Ishikawa (cell line): ENCODE measurements around the gene RAD51B.

Experiments used
- CREB1 ChIP-seq: IDR thresholded peaks from 2 replicates; pipeline ENCODE4 v1.6.1; 2012; ENCODE audit warnings: low read depth
- EGR1 ChIP-seq: IDR thresholded peaks from 2 replicates; pipeline ENCODE4 v1.6.1; 2012
- EP300 ChIP-seq: IDR thresholded peaks from 2 replicates; pipeline ENCODE4 v1.6.1; 2012; ENCODE audit warnings: borderline replicate concordance
- NFIC ChIP-seq: IDR thresholded peaks from 2 replicates; pipeline ENCODE4 v1.6.1; 2012
- TEAD4 ChIP-seq: IDR thresholded peaks from 2 replicates; pipeline ENCODE4 v1.6.1; 2012
- YY1 ChIP-seq: IDR thresholded peaks from 2 replicates; pipeline ENCODE4 v1.6.1; 2012; ENCODE audit warnings: low read depth
- ZBTB7A ChIP-seq: IDR thresholded peaks from 2 replicates; pipeline ENCODE4 v1.6.1; 2012; ENCODE audit warnings: low read depth
- TF ChIP-seq, protein P1 (sequence below): IDR thresholded peaks from 2 replicates; pipeline ENCODE4 v1.6.1; 2012

DNA sequence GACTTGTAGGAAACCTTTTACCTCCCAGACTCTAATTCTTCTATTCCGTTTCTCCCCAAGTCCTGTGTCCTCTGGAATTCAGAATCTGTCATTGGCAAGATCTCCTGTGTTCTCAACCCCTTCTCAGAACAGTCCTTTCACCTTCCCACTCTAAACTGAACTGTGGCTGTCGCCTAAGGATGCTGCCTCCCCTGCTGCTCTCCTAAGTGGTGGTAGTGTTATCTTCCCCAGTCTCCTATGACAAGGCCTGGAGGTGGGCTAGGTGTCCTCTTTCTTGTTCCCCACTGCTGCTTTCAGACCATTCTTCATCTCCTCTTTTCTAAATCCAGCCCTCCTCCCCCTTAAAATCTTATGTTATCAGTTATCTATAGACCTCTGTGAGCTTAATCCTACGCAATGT lies 397.4 kb downstream of the RAD51B start:
- no peak for TF ChIP-seq YY1
- no peak for TF ChIP-seq TEAD4
- TF ChIP-seq ZBTB7A = no peak
- TF ChIP-seq NFIC = no peak
- no peak for TF ChIP-seq EGR1
- TF ChIP-seq, protein P1, sequence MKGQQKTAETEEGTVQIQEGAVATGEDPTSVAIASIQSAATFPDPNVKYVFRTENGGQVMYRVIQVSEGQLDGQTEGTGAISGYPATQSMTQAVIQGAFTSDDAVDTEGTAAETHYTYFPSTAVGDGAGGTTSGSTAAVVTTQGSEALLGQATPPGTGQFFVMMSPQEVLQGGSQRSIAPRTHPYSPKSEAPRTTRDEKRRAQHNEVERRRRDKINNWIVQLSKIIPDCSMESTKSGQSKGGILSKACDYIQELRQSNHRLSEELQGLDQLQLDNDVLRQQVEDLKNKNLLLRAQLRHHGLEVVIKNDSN = no peak
- no peak for TF ChIP-seq CREB1
- no peak for TF ChIP-seq EP300
